Measurements from ENCODE around the gene GULP1.

- no peak for TF ChIP-seq POLR2A (IDR thresholded peaks at IDR 0.05; ENCODE audit: low read depth, low read length)
- TF ChIP-seq POLR2AphosphoS5 (IDR thresholded peaks at IDR 0.05; ENCODE audit: low read depth, low read length): no peak
- no peak for TF ChIP-seq PAX5 (IDR thresholded peaks at IDR 0.05; ENCODE audit: insufficient read depth, low read length, severe bottlenecking)
- no peak for TF ChIP-seq TAF1 (IDR thresholded peaks at IDR 0.05; ENCODE audit: low read depth, low read length)
- TF ChIP-seq SPI1 (IDR thresholded peaks at IDR 0.05; ENCODE audit: low read depth, low read length): no peak
- TF ChIP-seq POU2F2 (IDR thresholded peaks at IDR 0.05; ENCODE audit: low read depth, low read length): no peak
Observed at GRCh38 chr2:188297978-188298377, 6.3 kb downstream of the GULP1 start.

All from GM12891 (cell line).